ENCODE results near the gene CNMD. TPM values are rescaled to one million over a fixed set of nuclear protein-coding genes. Genes with fewer than 3 reads are reported as not detected.

The CNMD gene
- polyA plus RNA-seq, 3 donors = not detected

GRCh38 chr13:52738719-52739467 lies 727 bp downstream of the CNMD start:
- H3K27me3 ChIP-seq (ENCODE audit: control insufficient read depth in 2 of 2, insufficient read depth in 2 of 2, low read length in 2 of 2) = peaks cover 36 to 50% of the 10 kb centered on the region in 2 donors
- H3K4me2 ChIP-seq (replicated peaks; ENCODE audit: extremely low read depth, low read length, poor library complexity, severe bottlenecking) = peak overlapping the region; percentile 83
- H3K4me3 ChIP-seq (replicated peaks in 1 of 3; ENCODE audit: low read depth in 2 of 3, low read length in 3 of 3) = peak overlapping the region; percentile 32 to 76 (median 42)
- H3K4me1 Mint-ChIP-seq = peaks cover 12% of the 10 kb centered on the region
- H4K20me1 ChIP-seq (ENCODE audit: insufficient read depth, low read length) = no peaks in the 10 kb centered on the region
- no peak overlapping the region for H3K27ac ChIP-seq (ENCODE audit: low read depth in 1 of 2, low read length in 2 of 2)
- peaks cover 0 to 9% (median 3%) of the 10 kb centered on the region in 7 donors for H3K9me3 Mint-ChIP-seq
- peak; percentile 75 for TF ChIP-seq CTCF (IDR thresholded peaks at IDR 0.05)
- DNase-seq = peak in 1 of 3 donors; percentile 12
- H3K9me3 ChIP-seq (replicated peaks in 1 of 2; ENCODE audit: control insufficient read depth in 1 of 2, insufficient read depth in 1 of 2, low read length in 2 of 2) = peaks cover 0 to 10% of the 10 kb centered on the region in 2 donors
- peak overlapping the region; percentile 82 for H2AFZ ChIP-seq (ENCODE audit: insufficient read depth, low read depth, low read length, poor library complexity, severe bottlenecking)
- H3K4me1 ChIP-seq (ENCODE audit: control insufficient read depth in 1 of 2, insufficient read depth in 2 of 2, low read length in 2 of 2) = peaks cover 7 to 14% of the 10 kb centered on the region in 2 donors
- no peaks in the 10 kb centered on the region for H3K36me3 Mint-ChIP-seq
- peak overlapping the region; percentile 50 for H3K9ac ChIP-seq (ENCODE audit: insufficient read depth, low read length, poor library complexity, severe bottlenecking)
- no peak overlapping the region for H3K27ac Mint-ChIP-seq
- WGBS (ENCODE audit: insufficient coverage) = 4% methylated on average over 67 of the region's 75 CpGs
- H3K36me3 ChIP-seq (replicated peaks in 1 of 2; ENCODE audit: control insufficient read depth in 1 of 2, insufficient read depth in 2 of 2, low read length in 2 of 2) = no peaks in the 10 kb centered on the region
- H3K27me3 Mint-ChIP-seq (ENCODE audit: low read depth in 3 of 3) = peaks cover 33 to 54% (median 46%) of the 10 kb centered on the region in 3 donors
- intact Hi-C loops (cut with micrococcal nuclease) = no loop called here
- H3K4me3 Mint-ChIP-seq = peak overlapping the region; percentile 69 to 89
- H3K79me2 ChIP-seq (ENCODE audit: insufficient read depth, low read length) = no peaks in the 10 kb centered on the region

GRCh38 chr13:52737965-52738364 lies 1.7 kb downstream of the CNMD start:
- Histone ChIP-seq H3K4me1 (ENCODE audit: control insufficient read depth in 1 of 2, insufficient read depth in 2 of 2, low read length in 2 of 2) (peaks cover 7 to 14% of the 10 kb centered on the region in 2 donors), H3K27ac (ENCODE audit: low read depth in 1 of 2, low read length in 2 of 2) (no peak overlapping the region), H3K9me3 (replicated peaks in 1 of 2; ENCODE audit: control insufficient read depth in 1 of 2, insufficient read depth in 1 of 2, low read length in 2 of 2) (peaks cover 0 to 10% of the 10 kb centered on the region in 2 donors), H2AFZ (ENCODE audit: insufficient read depth, low read depth, low read length, poor library complexity, severe bottlenecking) (no peak overlapping the region), H3K36me3 (replicated peaks in 1 of 2; ENCODE audit: control insufficient read depth in 1 of 2, insufficient read depth in 2 of 2, low read length in 2 of 2) (no peaks in the 10 kb centered on the region), H3K79me2 (ENCODE audit: insufficient read depth, low read length) (no peaks in the 10 kb centered on the region), H3K9ac (ENCODE audit: insufficient read depth, low read length, poor library complexity, severe bottlenecking) (no peak overlapping the region), H3K4me2 (replicated peaks; ENCODE audit: extremely low read depth, low read length, poor library complexity, severe bottlenecking) (no peak overlapping the region), H4K20me1 (ENCODE audit: insufficient read depth, low read length) (no peaks in the 10 kb centered on the region), H3K27me3 (ENCODE audit: control insufficient read depth in 2 of 2, insufficient read depth in 2 of 2, low read length in 2 of 2) (peaks cover 36 to 47% of the 10 kb centered on the region in 2 donors), H3K4me3 (replicated peaks in 1 of 3; ENCODE audit: low read depth in 2 of 3, low read length in 3 of 3) (no peak overlapping the region)
- no peak overlapping the region for H3K27ac Mint-ChIP-seq
- H3K4me1 Mint-ChIP-seq = peaks cover 12% of the 10 kb centered on the region
- H3K36me3 Mint-ChIP-seq = no peaks in the 10 kb centered on the region
- peaks cover 33 to 54% (median 46%) of the 10 kb centered on the region in 3 donors for H3K27me3 Mint-ChIP-seq (ENCODE audit: low read depth in 3 of 3)
- no peak for DNase-seq
- peaks cover 0 to 9% (median 3%) of the 10 kb centered on the region in 7 donors for H3K9me3 Mint-ChIP-seq
- TF ChIP-seq CTCF (IDR thresholded peaks at IDR 0.05) = no peak
- intact Hi-C loops (cut with micrococcal nuclease) = no loop called here
- no CpG with 5 or more reads among the region's 4 CpGs for WGBS (ENCODE audit: insufficient coverage)
- H3K4me3 Mint-ChIP-seq = peak overlapping the region in 1 of 2 donors; percentile 49
